GM12873 (cell line): ENCODE measurements around the gene TYRP1.

ENCODE experiments used
- CTCF ChIP-seq: IDR thresholded peaks from 2 replicates; pipeline ENCODE4 v1.5.1; 2012; ENCODE audit warnings: low read depth, mild to moderate bottlenecking, moderate library complexity, low read length, control low read depth; ENCODE audit not compliant: insufficient read depth; ENCODE audit errors: missing control alignments

The TYRP1 gene

GRCh38 chr9:12703996-12704395, 10.8 kb downstream of the TYRP1 start:
- no peak for TF ChIP-seq CTCF

DNA sequence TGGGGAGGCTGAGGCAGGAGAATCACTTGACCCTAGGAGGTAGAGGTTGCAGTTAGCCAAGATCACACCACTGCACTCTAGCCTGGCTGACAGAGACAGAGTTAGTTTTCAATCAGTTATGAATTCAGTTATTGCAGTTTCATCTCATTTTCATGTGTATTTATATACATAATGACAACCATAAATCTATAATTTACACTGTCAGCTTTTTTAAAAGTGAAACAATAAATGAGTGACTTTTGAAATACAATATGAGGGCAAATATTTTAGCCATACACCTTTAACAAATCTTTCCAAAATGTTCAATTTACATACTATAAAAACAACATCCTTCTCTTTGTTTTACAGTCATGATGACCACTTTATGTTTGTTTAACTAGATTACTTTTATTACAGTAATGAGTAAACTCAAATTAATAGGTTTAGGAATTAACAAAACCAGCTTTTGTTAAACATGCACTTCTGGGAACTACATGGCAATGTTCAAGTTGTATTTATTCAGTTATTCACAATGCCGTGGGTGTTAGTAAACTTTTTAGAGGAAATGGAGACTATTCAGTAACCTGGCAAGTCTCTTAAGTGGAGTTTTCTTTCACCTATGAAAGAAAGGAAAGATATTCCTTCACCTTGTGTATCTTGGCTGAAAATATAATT, 12.7 kb downstream of the TYRP1 start:
- no peak for TF ChIP-seq CTCF

GRCh38 chr9:12708562-12709298, 15.5 kb downstream of the TYRP1 start:
- TF ChIP-seq CTCF: no peak

DNA sequence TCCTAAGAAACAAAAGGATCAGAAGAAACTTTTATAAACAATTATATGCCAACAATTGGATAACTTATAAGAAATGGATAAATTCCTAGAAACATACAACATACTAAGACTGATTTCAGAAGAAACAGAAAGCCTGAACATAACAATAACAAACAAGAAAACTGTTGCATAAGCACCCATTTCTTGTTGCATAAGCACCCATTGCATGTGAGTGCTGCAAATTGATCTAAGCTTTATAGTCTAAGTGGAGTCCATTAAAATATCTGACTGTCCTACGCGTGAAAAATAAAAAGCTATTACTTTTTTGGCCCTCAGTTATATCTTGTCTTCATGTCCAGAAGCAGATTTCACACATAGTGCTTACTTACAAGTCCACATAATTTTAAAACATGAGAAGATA, 19.3 kb downstream of the TYRP1 start:
- no peak for TF ChIP-seq CTCF

DNA sequence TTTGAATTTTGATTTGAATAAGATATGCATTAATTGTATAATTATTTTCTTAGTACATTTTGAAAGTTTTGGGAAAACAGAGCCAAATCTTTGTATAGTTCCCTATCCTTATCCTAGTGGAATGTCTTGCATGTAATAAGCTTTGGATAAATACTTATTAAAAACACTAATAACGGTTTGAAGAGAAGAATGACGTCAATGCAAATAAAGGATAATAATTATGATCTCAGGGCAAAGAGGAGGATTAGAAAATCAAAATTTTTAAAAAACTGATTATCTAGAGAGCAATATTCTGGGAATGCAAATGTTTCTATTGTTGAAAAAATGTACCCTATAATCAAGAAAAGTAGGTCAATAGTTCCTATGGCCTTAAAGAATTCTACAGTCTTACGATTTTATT, 22.1 kb downstream of the TYRP1 start:
- no peak for TF ChIP-seq CTCF

DNA sequence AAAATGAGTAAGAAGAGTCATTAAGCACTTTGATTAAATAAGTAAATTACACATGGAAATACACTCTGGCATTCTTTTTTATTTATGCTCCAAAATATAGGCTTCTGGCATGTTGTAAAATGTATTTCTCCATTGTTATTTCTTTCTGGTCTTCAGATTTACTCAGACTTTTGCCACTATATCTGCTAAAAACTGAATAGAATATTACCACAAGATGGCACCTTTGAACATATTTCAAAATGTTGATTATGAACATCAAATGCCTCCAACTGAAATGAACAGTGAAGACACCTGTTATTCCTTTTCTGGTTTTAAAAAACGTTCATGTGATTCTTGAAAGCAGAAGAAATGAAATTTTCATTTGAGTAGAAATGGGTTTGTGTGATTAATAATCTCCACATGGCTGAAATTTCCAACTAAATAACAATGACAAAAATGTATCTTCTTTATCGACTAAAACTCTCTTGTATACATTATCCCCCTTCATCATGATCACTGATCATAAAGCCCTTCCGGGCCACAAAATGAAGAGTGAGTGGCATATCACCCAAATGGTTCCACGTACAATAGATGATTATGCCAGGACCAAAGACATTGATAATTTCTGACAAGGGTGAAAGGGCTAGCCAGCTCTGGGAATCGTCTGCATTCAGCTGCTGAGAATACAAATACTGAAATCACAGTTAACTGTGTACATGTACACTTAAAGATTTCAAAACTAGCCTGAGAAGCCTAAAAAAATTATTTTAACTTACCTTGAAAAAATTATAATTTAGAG, 23.8 kb downstream of the TYRP1 start:
- TF ChIP-seq CTCF: no peak

DNA sequence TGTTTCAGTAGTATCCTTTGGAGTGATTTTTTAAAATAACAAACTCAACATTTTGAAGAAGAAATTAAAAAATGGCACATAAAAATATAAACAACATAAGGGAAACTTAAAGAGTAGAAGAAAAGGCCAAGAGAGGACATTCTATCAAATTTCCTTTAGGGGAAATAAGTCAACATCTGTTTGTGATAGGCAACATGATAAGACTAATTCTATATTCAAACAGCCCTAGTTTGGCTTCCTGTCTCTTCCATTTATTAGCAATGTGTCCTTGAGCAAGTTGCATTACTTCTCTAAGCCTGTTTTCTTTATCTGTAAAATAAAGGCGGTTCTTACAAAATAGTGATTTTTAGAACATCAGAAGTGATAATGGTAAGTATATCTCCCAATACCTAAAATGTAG, 24.7 kb downstream of the TYRP1 start:
- no peak for TF ChIP-seq CTCF
